Measurements from ENCODE around the gene ADIPOR2. TPM values are rescaled to one million over a fixed set of nuclear protein-coding genes. Genes with fewer than 3 reads are reported as not detected.

The ADIPOR2 gene
- total and polyA plus RNA-seq, 10 of the 15 experiments (the other 5 are each of a cell fraction or from before 2014, with no cell fraction given), result 8.6 to 65.0 (median 38.0) TPM

GRCh38 chr12:1833596-1834028, 142.7 kb downstream of the ADIPOR2 start:
- BruUV-seq (replicated peaks), result no TSS peak
- 47% methylated on average over 10 of the region's 10 CpGs for WGBS (ENCODE audit: insufficient coverage, insufficient replicate concordance, low lambda C conversion rate, missing lambda C conversion rate)
- H3K27me3 ChIP-seq (replicated peaks in 1 of 2; ENCODE audit: control insufficient read depth in 2 of 2, insufficient read depth in 2 of 2, low read length in 1 of 2), result peaks cover 2 to 4% of the 10 kb centered on the region in 2 experiments; a peak in 3 of 4 replicates
- FAIRE-seq (no peak), DNase-seq (ENCODE audit: low read depth, low spot score) (no peak), ATAC-seq (no peak)
- no peak overlapping the region for H3K4me3 ChIP-seq
- no peaks in the 10 kb centered on the region for H4K20me1 ChIP-seq (ENCODE audit: control insufficient read depth, insufficient read depth)
- ChIA-PET SMC1A (ENCODE audit: uncharacterized antibody, unreplicated experiment) (no interaction called here), POLR2A (interaction anchor here (0.5 kb wide), 1 partner anchor 134 kb away, joined by 4 read pairs; no protein-coding TSS in a partner anchor), CTCF (interaction anchor here (0.7 kb wide), 1 partner anchor 193 kb away, joined by 3 read pairs; no protein-coding TSS in a partner anchor), RAD21 (ENCODE audit: unreplicated experiment) (no interaction called here)
- H3K4me1 ChIP-seq (ENCODE audit: control insufficient read depth, insufficient read depth, low read length), result no peaks in the 10 kb centered on the region
- no peak overlapping the region for H3K4me2 ChIP-seq (ENCODE audit: control insufficient read depth, insufficient read depth)
- H2AFZ ChIP-seq (ENCODE audit: control insufficient read depth, low read depth, low read length), result no peak overlapping the region
- no peaks in the 10 kb centered on the region for H3K36me3 ChIP-seq (ENCODE audit: control insufficient read depth in 2 of 2, insufficient read depth in 2 of 2, low read length in 1 of 2)
- H3K9ac ChIP-seq (ENCODE audit: control insufficient read depth, insufficient read depth, low read length), result no peak overlapping the region
- intact Hi-C loops (cut with micrococcal nuclease; ENCODE audit: unreplicated experiment), result no loop called here
- no peaks in the 10 kb centered on the region for H3K79me2 ChIP-seq (ENCODE audit: control insufficient read depth, insufficient read depth, low read length)
- TF ChIP-seq, protein P1, sequence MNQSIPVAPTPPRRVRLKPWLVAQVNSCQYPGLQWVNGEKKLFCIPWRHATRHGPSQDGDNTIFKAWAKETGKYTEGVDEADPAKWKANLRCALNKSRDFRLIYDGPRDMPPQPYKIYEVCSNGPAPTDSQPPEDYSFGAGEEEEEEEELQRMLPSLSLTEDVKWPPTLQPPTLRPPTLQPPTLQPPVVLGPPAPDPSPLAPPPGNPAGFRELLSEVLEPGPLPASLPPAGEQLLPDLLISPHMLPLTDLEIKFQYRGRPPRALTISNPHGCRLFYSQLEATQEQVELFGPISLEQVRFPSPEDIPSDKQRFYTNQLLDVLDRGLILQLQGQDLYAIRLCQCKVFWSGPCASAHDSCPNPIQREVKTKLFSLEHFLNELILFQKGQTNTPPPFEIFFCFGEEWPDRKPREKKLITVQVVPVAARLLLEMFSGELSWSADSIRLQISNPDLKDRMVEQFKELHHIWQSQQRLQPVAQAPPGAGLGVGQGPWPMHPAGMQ (IDR thresholded peaks at IDR 0.05; ENCODE audit: borderline replicate concordance), result no peak
- TF ChIP-seq FOS (IDR thresholded peaks at IDR 0.05; ENCODE audit: borderline replicate concordance, extremely low read depth, insufficient read length) (no peak), KAT2A (conservative IDR thresholded peaks at IDR 0.05; ENCODE audit: control insufficient read depth, low read depth, low read length) (no peak), POU2F2 (IDR thresholded peaks at IDR 0.05; ENCODE audit: borderline replicate concordance, low read depth, low read length) (no peak), PBX3 (IDR thresholded peaks at IDR 0.05; ENCODE audit: insufficient replicate concordance, low read depth, low read length) (no peak), ZBTB33 (IDR thresholded peaks at IDR 0.05) (no peak), POLR2A (IDR thresholded peaks at IDR 0.05; ENCODE audit: low read depth, low read length) (no peak), ZNF274 (IDR thresholded peaks at IDR 0.05; ENCODE audit: insufficient read depth, insufficient read length) (no peak), SPI1 (IDR thresholded peaks at IDR 0.05; ENCODE audit: borderline replicate concordance, insufficient read depth, low read depth, low read length) (no peak)
- TF ChIP-seq, protein P2, sequence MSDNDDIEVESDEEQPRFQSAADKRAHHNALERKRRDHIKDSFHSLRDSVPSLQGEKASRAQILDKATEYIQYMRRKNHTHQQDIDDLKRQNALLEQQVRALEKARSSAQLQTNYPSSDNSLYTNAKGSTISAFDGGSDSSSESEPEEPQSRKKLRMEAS (IDR thresholded peaks at IDR 0.05; ENCODE audit: low read depth, low read length), result no peak
- no peaks in the 10 kb centered on the region for H3K9me3 ChIP-seq (replicated peaks; ENCODE audit: control insufficient read depth, insufficient read depth, low read length)
- no peak overlapping the region for H3K27ac ChIP-seq (ENCODE audit: control insufficient read depth, insufficient read depth)
- in situ Hi-C loops (cut with MboI), result no loop called here

All from GM12878 (cell line).